HepG2 (cell line): ENCODE results near the gene NR2C1. TPM values are rescaled to one million over a fixed set of nuclear protein-coding genes. Genes with fewer than 3 reads are reported as not detected.

Experiments
- ATF7 ChIP-seq, 2 experiments: fragments of 450-650 bp in 1 of 2; sonication (generic) in 1 of 2; formaldehyde crosslinking in 1 of 2; IDR thresholded peaks; 2 replicates each; pipeline versions ENCODE4 v1.4.0 to v1.6.1; 2016 to 2020; ENCODE audit warnings: antibody characterized with exemption in 1 of 2, mild to moderate bottlenecking in 1 of 2, missing genetic modification reagents in 1 of 2
- GATA4 ChIP-seq: sonication (generic); IDR thresholded peaks from 2 replicates; pipeline ENCODE4 v1.6.1; 2016; ENCODE audit warnings: antibody characterized with exemption, low read depth, borderline replicate concordance
- GPBP1L1 ChIP-seq: sonication (generic); formaldehyde crosslinking; IDR thresholded peaks from 2 replicates; pipeline ENCODE4 v1.5.0; 2020; ENCODE audit warnings: mild to moderate bottlenecking, missing genetic modification reagents
- PAXIP1 ChIP-seq: sonication (generic); formaldehyde crosslinking; conservative IDR thresholded peaks from 2 replicates; pipeline ENCODE4 v1.4.0; 2020; ENCODE audit warnings: mild to moderate bottlenecking, missing genetic modification reagents, moderate library complexity
- PRPF4 ChIP-seq: fragments of 200-400 bp; formaldehyde crosslinking; IDR thresholded peaks from 2 replicates; pipeline ENCODE4 v1.6.1; 2016; ENCODE audit warnings: low read length, low read depth; ENCODE audit not compliant: poor library complexity, severe bottlenecking
- SOX13 ChIP-seq, 3 experiments: fragments of 450-650 bp in 1 of 3; sonication (generic) in 1 of 3; formaldehyde crosslinking in 1 of 3; IDR thresholded peaks in 2 of 3; conservative IDR thresholded peaks in 1 of 3; 2 replicates each; pipeline versions ENCODE4 v1.5.0 to v1.6.1; 2016 to 2020; ENCODE audit warnings: antibody characterized with exemption in 1 of 3, mild to moderate bottlenecking in 1 of 3, missing compliant biosample characterization in 1 of 3, missing genetic modification reagents in 1 of 3, moderate library complexity in 1 of 3
- TBX2 ChIP-seq: sonication (generic); formaldehyde crosslinking; IDR thresholded peaks from 2 replicates; pipeline ENCODE4 v1.5.0; 2020; ENCODE audit warnings: missing genetic modification reagents, mild to moderate bottlenecking, borderline replicate concordance
- TMF1 ChIP-seq: sonication (generic); formaldehyde crosslinking; IDR thresholded peaks from 2 replicates; pipeline ENCODE4 v1.8.1; 2022; ENCODE audit warnings: low read depth, missing genetic modification reagents
- ZBTB10 ChIP-seq: sonication (generic); formaldehyde crosslinking; IDR thresholded peaks from 2 replicates; pipeline ENCODE4 v1.4.0; 2020; ENCODE audit warnings: missing genetic modification reagents, borderline replicate concordance
- ZNF503 ChIP-seq: sonication (generic); formaldehyde crosslinking; IDR thresholded peaks from 2 replicates; pipeline ENCODE4 v1.4.0; 2020; ENCODE audit warnings: missing genetic modification reagents
- ZNF547 ChIP-seq: sonication (generic); formaldehyde crosslinking; IDR thresholded peaks from 2 replicates; pipeline ENCODE4 v1.5.1; 2020; ENCODE audit warnings: mild to moderate bottlenecking, missing genetic modification reagents
- polyA plus RNA-seq, 8 experiments: library from polyadenylated mRNA; depleted of rRNA in 3 of 8; stranded (reverse) in 7 of 8; unstranded in 1 of 8; fragments of >200 nt; fragmentation: Illumina TruSeq in 4 of 8; extraction: Trizol in 4 of 8; gene quantifications; 2 replicates each; pipeline versions ENCODE4 v1.2.1 to v1.2.3, GENCODE V29; 2011 to 2016; ENCODE audit warnings: low read depth in 4 of 8, missing spikeins in 1 of 8, mixed read lengths in 1 of 8; ENCODE audit not compliant: insufficient read depth in 1 of 8
- total RNA-seq, 5 experiments: library from RNA; depleted of rRNA; stranded (reverse); fragments of >200 nt; fragmentation: Illumina TruSeq; extraction: Trizol; gene quantifications; 2 replicates each; pipeline ENCODE4 v1.2.3, GENCODE V29; 2016; ENCODE audit warnings: low read depth in 1 of 5
- TF ChIP-seq, protein P1 (sequence below): sonication (generic); formaldehyde crosslinking; IDR thresholded peaks from 2 replicates; pipeline ENCODE4 v1.5.1; 2020; ENCODE audit warnings: mild to moderate bottlenecking, moderate library complexity, missing genetic modification reagents
- TF ChIP-seq, protein P2 (sequence below): sonication (generic); formaldehyde crosslinking; IDR thresholded peaks from 2 replicates; pipeline ENCODE4 v1.5.0; 2020; ENCODE audit warnings: mild to moderate bottlenecking, missing genetic modification reagents

Gene NR2C1
- total and polyA plus RNA-seq, 2 of the 13 experiments (the other 11 are each of a cell fraction or from before 2014, with no cell fraction given): 38.0 to 70.8 TPM

GRCh38 chr12:95003921-95004272 is 69.5 kb downstream of the NR2C1 start (continued):
- TF ChIP-seq TMF1 (CRISPR knock-in tag) (no peak), ZBTB10 (CRISPR knock-in tag) (no peak), PAXIP1 (CRISPR knock-in tag) (no peak), ZNF547 (CRISPR knock-in tag) (no peak), PRPF4 (peak; percentile 90), SOX13 (IDR thresholded peaks at IDR 0.05) (no peak), SOX13 (CRISPR knock-in tag; conservative IDR thresholded peaks at IDR 0.05 in 1 of 2, IDR thresholded peaks at IDR 0.05 in 1 of 2) (no peak), ZNF503 (CRISPR knock-in tag) (no peak), ATF7 (IDR thresholded peaks at IDR 0.05) (no peak), ATF7 (CRISPR knock-in tag; IDR thresholded peaks at IDR 0.05) (no peak), GPBP1L1 (no peak), TBX2 (CRISPR knock-in tag) (no peak), GATA4 (no peak)
- TF ChIP-seq, protein P1, sequence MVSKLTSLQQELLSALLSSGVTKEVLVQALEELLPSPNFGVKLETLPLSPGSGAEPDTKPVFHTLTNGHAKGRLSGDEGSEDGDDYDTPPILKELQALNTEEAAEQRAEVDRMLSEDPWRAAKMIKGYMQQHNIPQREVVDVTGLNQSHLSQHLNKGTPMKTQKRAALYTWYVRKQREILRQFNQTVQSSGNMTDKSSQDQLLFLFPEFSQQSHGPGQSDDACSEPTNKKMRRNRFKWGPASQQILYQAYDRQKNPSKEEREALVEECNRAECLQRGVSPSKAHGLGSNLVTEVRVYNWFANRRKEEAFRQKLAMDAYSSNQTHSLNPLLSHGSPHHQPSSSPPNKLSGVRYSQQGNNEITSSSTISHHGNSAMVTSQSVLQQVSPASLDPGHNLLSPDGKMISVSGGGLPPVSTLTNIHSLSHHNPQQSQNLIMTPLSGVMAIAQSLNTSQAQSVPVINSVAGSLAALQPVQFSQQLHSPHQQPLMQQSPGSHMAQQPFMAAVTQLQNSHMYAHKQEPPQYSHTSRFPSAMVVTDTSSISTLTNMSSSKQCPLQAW (CRISPR knock-in tag): 0 out of 2 replicates have a peak, but pooled peaks have one; percentile 12
- TF ChIP-seq, protein P2, sequence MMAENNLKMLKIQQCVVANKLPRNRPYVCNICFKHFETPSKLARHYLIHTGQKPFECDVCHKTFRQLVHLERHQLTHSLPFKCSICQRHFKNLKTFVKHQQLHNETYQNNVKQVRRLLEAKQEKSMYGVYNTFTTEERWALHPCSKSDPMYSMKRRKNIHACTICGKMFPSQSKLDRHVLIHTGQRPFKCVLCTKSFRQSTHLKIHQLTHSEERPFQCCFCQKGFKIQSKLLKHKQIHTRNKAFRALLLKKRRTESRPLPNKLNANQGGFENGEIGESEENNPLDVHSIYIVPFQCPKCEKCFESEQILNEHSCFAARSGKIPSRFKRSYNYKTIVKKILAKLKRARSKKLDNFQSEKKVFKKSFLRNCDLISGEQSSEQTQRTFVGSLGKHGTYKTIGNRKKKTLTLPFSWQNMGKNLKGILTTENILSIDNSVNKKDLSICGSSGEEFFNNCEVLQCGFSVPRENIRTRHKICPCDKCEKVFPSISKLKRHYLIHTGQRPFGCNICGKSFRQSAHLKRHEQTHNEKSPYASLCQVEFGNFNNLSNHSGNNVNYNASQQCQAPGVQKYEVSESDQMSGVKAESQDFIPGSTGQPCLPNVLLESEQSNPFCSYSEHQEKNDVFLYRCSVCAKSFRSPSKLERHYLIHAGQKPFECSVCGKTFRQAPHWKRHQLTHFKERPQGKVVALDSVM (CRISPR knock-in tag): peak; percentile 90
